Measurements from ENCODE around the gene LAMC3.

The LAMC3 gene

GRCh38 chr9:131116281-131117120, 107.5 kb downstream of the LAMC3 start:
- TF ChIP-seq, protein P1, sequence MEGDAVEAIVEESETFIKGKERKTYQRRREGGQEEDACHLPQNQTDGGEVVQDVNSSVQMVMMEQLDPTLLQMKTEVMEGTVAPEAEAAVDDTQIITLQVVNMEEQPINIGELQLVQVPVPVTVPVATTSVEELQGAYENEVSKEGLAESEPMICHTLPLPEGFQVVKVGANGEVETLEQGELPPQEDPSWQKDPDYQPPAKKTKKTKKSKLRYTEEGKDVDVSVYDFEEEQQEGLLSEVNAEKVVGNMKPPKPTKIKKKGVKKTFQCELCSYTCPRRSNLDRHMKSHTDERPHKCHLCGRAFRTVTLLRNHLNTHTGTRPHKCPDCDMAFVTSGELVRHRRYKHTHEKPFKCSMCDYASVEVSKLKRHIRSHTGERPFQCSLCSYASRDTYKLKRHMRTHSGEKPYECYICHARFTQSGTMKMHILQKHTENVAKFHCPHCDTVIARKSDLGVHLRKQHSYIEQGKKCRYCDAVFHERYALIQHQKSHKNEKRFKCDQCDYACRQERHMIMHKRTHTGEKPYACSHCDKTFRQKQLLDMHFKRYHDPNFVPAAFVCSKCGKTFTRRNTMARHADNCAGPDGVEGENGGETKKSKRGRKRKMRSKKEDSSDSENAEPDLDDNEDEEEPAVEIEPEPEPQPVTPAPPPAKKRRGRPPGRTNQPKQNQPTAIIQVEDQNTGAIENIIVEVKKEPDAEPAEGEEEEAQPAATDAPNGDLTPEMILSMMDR (IDR thresholded peaks at IDR 0.05; ENCODE audit: control insufficient read depth, insufficient read depth, low read depth, low read length, missing control alignments): no peak
- no peak for DNase-seq (ENCODE audit: low read depth)
- H3K4me3 ChIP-seq (ENCODE audit: control insufficient read depth, low read depth, low read length): no peak overlapping the region

- TF ChIP-seq, protein P1 (IDR thresholded peaks at IDR 0.05; ENCODE audit: control insufficient read depth, insufficient read depth, low read depth, low read length, missing control alignments): no peak
- no peak overlapping the region for H3K4me3 ChIP-seq (ENCODE audit: control insufficient read depth, low read depth, low read length)
- DNase-seq (ENCODE audit: low read depth): no peak
These were observed 108.3 kb downstream of the LAMC3 start for GRCh38 chr9:131117121-131117761.

DNA sequence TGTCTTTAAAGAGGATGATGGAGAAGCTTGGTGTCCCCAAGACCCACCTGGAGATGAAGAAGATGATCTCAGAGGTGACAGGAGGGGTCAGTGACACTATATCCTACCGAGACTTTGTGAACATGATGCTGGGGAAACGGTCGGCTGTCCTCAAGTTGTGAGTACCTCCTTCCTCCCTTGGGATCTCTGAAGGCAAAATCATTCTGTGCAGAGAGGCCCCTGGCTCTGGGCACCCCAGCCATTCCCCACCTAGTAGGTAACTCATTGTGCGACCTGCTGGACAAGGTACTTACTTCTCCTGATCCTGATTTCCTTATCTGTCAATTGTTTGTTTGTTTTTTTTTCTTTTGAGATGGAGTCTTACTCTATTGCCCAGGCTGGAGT, 108.8 kb downstream of the LAMC3 start:
- no peak overlapping the region for H3K4me3 ChIP-seq (ENCODE audit: control insufficient read depth, low read depth, low read length)
- no peak for DNase-seq (ENCODE audit: low read depth)
- TF ChIP-seq, protein P1 (IDR thresholded peaks at IDR 0.05; ENCODE audit: control insufficient read depth, insufficient read depth, low read depth, low read length, missing control alignments): no peak

DNA sequence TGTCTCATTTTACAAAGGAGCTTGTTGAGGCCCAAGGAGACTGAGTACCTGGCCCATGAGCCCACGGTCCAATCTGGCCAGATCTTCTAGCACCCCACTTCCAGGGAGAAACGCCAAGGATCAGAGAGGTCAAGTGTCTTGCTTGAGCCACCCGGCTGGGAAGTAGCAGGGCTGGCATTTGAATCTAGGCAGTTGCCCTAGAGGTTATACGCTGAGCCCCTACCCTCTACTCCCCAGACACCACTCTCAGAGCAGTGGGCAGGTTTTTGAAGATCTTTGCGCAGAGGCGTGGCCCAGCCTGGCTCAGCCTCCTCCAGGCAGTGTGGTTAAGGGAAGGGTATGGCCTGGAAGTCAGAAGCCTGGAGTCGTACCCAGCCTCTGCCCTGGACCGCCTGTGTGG, 110.6 kb downstream of the LAMC3 start:
- no peak for DNase-seq (ENCODE audit: low read depth)
- TF ChIP-seq, protein P1 (IDR thresholded peaks at IDR 0.05; ENCODE audit: control insufficient read depth, insufficient read depth, low read depth, low read length, missing control alignments): no peak

GRCh38 chr9:131120620-131121228, 111.8 kb downstream of the LAMC3 start:
- no peak overlapping the region for H3K4me3 ChIP-seq (ENCODE audit: control insufficient read depth, low read depth, low read length)
- no peak for DNase-seq (ENCODE audit: low read depth)
- TF ChIP-seq, protein P1 (IDR thresholded peaks at IDR 0.05; ENCODE audit: control insufficient read depth, insufficient read depth, low read depth, low read length, missing control alignments): no peak

More for the DNA sequence above, 110.6 kb downstream of the LAMC3 start:
- H3K4me3 ChIP-seq (ENCODE audit: control insufficient read depth, low read depth, low read length): no peak overlapping the region

DNA sequence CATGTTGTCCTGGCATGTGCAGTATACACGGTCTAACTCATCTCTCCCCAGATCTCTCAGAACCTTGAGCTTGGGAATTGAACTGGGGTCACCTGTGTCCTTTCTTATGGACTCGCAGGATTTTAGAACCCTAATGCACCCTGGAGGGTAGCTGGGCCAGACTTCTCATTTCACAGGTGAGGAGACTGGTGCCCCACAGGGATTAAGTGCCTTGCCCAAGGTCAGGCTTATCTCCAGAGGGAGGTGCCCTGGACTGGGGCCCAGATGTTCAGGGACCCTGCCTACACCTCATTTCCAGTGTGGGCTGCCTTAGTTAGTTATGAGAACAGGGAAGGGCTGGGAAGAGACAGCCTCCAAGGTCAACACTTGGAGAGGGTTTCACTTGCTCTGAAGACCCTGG, 112.4 kb downstream of the LAMC3 start:
- DNase-seq (ENCODE audit: low read depth): no peak
- TF ChIP-seq, protein P1 (IDR thresholded peaks at IDR 0.05; ENCODE audit: control insufficient read depth, insufficient read depth, low read depth, low read length, missing control alignments): no peak
- H3K4me3 ChIP-seq (ENCODE audit: control insufficient read depth, low read depth, low read length): no peak overlapping the region

Measured in AG09309 (cell line).